Fibroblast of the aortic adventitia (primary cell): ENCODE data around the gene HSPG2. TPM values are rescaled to one million over a fixed set of nuclear protein-coding genes. Genes with fewer than 3 reads are reported as not detected.

Experiments
- DNase-seq: peaks from one replicate; pipeline ENCODE4 v3.0.0-alpha.2; 2010; ENCODE audit warnings: low read depth
- H3K4me3 ChIP-seq: 2 replicates; pipeline ENCODE4 v1.5.1; 2011; ENCODE audit warnings: low read depth, mild to moderate bottlenecking, control low read depth, low read length, moderate library complexity
- total RNA-seq: library from RNA; depleted of rRNA; stranded (reverse); fragments of >200 nt; gene quantifications from 2 replicates; pipeline ENCODE4 v1.2.3, GENCODE V29; 2012; ENCODE audit warnings: low replicate concordance
- TF ChIP-seq, protein P1 (sequence below): IDR thresholded peaks from 2 replicates; pipeline ENCODE4 v1.5.1; 2011; ENCODE audit warnings: mild to moderate bottlenecking, low read length, control low read depth, inconsistent platforms; ENCODE audit not compliant: insufficient read depth

HSPG2 gene
- total RNA-seq, 1 donor = 164 TPM

DNA sequence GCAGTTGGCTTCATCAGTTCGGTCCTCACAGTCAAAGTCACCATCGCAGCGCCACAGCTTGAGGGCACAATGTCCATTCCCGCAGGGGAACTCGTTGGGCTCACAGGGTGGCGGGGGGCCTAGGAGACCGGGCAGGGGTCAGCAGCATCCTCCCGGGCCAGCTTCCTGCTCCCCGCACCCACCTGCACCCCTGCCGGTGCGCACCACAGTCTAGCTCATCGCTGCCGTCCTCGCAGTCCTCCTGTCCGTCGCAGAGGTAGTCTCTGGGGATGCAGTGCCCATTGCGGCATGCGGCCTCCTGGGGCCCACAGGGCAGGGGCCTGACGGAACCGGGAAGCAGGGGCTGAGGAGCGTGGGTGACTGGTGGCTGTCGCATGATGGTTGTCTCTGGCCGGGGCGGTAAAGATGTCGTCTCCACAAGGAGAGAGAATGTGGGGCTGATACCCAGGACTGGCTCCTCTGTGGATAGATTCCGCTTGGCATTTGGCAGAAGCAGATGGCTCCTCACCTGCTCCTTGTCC, 49.8 kb downstream of the HSPG2 start:
- H3K4me3 ChIP-seq = no peak overlapping the region
- DNase-seq = no peak
- TF ChIP-seq, protein P1, sequence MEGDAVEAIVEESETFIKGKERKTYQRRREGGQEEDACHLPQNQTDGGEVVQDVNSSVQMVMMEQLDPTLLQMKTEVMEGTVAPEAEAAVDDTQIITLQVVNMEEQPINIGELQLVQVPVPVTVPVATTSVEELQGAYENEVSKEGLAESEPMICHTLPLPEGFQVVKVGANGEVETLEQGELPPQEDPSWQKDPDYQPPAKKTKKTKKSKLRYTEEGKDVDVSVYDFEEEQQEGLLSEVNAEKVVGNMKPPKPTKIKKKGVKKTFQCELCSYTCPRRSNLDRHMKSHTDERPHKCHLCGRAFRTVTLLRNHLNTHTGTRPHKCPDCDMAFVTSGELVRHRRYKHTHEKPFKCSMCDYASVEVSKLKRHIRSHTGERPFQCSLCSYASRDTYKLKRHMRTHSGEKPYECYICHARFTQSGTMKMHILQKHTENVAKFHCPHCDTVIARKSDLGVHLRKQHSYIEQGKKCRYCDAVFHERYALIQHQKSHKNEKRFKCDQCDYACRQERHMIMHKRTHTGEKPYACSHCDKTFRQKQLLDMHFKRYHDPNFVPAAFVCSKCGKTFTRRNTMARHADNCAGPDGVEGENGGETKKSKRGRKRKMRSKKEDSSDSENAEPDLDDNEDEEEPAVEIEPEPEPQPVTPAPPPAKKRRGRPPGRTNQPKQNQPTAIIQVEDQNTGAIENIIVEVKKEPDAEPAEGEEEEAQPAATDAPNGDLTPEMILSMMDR = no peak

- DNase-seq = no peak
- TF ChIP-seq, protein P1 = no peak
Observed at GRCh38 chr1:21886486-21887215, 50.5 kb downstream of the HSPG2 start.

GRCh38 chr1:21885236-21886037, 51.7 kb downstream of the HSPG2 start:
- TF ChIP-seq, protein P1 = no peak
- no peak overlapping the region for H3K4me3 ChIP-seq
- DNase-seq = no peak

More at GRCh38 chr1:21886486-21887215, 50.5 kb downstream of the HSPG2 start:
- no peak overlapping the region for H3K4me3 ChIP-seq

GRCh38 chr1:21884456-21885235, 52.5 kb downstream of the HSPG2 start:
- no peak overlapping the region for H3K4me3 ChIP-seq
- TF ChIP-seq, protein P1 = no peak
- DNase-seq = no peak

DNA sequence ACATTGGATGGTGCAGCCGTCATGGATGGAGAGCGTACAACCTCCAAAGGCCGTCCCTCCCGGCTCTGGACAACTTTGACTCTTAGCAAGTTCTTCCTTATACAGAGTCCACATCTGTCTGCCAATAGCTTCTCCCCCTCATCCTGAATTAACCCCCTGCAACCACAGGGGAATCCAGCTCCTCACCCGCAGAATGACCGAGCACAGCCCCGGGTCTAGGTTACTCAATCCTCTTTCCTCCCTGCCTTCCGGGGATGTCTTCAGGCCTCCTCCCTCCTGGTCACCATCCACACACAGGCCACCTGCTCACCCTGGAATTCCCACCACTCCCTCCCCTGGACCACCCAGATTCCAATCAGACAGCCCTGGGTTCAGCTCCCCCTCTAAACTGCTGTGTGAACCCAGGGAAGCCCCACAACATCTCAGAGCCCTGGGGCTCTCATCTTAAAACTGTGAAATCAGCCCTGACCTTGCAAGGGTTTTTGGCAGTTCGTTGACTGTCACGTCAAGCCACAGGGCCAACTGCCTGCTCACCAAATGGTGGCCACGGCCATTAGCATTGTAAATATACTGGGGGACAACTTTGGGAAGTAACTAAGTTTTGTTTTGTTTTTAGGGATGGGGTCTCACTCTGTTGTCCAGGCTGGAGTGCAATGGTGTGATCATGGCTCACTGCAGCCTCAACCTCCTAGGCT, 54.2 kb downstream of the HSPG2 start:
- H3K4me3 ChIP-seq = no peak overlapping the region
- DNase-seq = no peak
- TF ChIP-seq, protein P1 = no peak

DNA sequence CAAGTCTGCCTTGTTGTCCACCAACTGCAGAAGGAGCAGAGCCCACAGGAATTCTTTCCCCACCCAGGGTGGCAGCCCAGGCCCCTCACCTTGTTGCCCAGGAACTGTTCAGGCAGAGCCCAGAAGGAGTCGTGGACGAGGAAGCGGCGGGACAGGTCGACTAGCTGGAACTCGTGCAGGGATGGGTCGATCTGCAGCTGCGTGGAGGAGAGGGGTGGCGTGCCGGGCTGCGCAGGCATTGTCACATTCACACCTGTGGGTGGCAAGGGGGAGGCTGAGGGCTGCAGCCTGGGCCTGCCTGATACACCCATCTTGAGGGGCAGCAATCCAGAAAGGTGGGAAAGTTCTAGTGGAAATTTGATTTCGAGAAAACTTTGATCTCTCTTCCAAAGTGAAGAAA, 55.9 kb downstream of the HSPG2 start:
- DNase-seq = no peak
- TF ChIP-seq, protein P1 = no peak
- H3K4me3 ChIP-seq = no peak overlapping the region
